ENCODE results near the gene GCFC2. TPM values are rescaled to one million over a fixed set of nuclear protein-coding genes. Genes with fewer than 3 reads are reported as not detected.

GCFC2 gene
- total RNA-seq: 11.8 and 17.2 TPM in 2 replicates

DNA sequence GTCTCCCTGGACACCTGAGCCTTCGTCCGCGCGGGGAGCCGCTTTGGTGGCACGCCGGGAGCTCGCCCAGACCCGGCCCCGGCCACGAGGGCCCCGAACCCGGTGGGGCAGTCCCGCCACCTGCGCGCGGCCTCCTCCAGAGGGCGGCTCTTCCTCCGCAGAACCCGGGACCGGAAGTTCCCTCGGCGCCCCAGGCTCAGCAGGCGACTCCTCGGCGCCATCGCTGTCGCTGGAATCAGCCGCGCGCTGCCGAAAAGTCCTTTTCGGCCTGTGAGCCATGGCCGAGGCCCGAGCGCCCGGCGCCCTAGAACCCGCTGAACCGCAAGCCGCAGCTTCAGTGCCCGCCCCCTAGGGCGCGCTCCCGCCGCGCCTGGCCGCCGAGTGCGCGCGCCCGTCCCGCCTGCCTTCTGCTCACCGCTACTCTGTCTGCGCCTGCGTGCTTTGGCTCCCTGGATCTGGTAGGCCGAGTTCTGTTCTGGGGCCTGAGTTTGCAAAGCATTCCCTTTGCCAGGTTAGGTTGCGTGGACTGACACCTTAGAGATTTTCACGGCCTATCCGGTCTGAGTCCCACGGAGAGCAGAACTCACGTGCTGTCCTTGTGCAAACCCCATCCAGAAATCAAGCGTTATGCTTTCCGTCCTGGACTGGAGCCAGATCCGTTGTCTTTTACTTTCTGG, at the start of gene GCFC2:
TSS of gene GCFC2 (minus strand) at position 339 of the 677 bp plus-strand sequence. CDS start at position 279, 60 bp downstream.

DNA sequence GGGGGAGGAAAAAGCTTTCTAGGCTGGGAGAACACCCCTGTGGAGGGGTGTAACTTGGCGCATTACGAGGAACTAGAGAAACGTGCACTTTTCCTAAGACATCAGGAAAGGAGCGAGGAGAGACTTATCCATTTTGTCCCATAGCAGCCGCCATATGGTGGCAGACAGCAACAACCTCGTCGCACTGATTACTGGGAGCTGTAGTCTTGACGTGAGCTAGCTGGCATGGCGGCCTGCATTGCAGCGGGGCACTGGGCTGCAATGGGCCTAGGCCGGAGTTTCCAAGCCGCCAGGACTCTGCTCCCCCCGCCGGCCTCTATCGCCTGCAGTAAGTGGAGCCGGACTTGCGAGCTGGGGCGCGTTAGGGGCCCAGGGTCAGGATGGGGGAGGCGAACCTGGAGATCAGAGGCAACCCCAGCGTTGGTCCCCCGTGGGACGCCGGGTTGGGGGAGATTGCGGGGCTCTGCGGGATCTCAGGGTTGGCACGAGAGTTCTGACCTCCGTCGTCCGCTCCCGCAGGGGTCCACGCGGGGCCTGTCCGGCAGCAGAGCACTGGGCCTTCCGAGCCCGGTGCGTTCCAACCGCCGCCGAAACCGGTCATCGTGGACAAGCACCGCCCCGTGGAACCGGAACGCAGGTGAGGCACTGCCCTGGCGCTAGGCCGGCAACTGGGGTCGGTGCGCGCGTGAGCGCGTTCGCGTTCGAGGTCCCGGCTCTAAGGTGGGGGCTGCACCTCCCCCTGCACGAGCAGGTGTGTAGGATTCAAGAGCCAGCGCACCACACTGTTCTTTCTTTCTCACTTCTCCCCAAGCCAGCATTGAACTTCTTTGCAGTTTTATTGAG, 63.9 kb downstream of the GCFC2 start, which contains the start of gene MRPL19:
TSS of gene MRPL19 (plus strand) at position 201 of the 843 bp plus-strand sequence. CDS start at position 226, 25 bp downstream.

Small RNA genes lying within 50 kb of the gene (small RNA-seq; reads per million reads assigned to genes)
- gene RF00012: not detected

Other genes starting within 250 kb of the GCFC2 start
- 31.2 and 32.1 TPM in 2 replicates for gene EVA1A, start 150.0 kb downstream of the GCFC2 start, total RNA-seq
- gene MRPL19, start 64.1 kb downstream of the GCFC2 start, total RNA-seq: 26.4 and 31.3 TPM in 2 replicates

All from hair follicle dermal papilla cell (primary cell).